ENCODE measurements around the gene TK2. TPM values are rescaled to one million over a fixed set of nuclear protein-coding genes. Genes with fewer than 3 reads are reported as not detected.

TK2 gene
- total RNA-seq, 2 experiments from 2014 or later: 13.4 to 13.9 TPM

- Mint-ChIP-seq H3K4me1 (peaks cover 52% of the 10 kb centered on the region), H3K9me3 (no peaks in the 10 kb centered on the region), H3K27ac (peak overlapping the region; percentile 11), H3K27me3 (peaks cover 2% of the 10 kb centered on the region), H3K4me3 (no peak overlapping the region), H3K36me3 (ENCODE audit: low read depth) (no peaks in the 10 kb centered on the region)
- CTCF ChIA-PET: interaction anchor here (1.3 to 2.4 kb wide), 7 partner anchors 11 to 110 kb away, joined by 3 to 15 read pairs (median 4); no protein-coding TSS in a partner anchor
- no peak for DNase-seq
- POLR2A ChIA-PET: interaction anchor here (1.0 to 2.1 kb wide), 3 partner anchors 42 to 117 kb away, joined by 3 to 9 read pairs (median 7); partner anchors contain the start of gene CKLF
Observed at GRCh38 chr16:66479661-66480264, 70.2 kb downstream of the TK2 start.

GRCh38 chr16:66478733-66479511 is 71.0 kb downstream of the TK2 start:
- peak; percentile 88 for DNase-seq
- H3K27ac Mint-ChIP-seq: peak overlapping the region; percentile 49
- H3K27me3 Mint-ChIP-seq: peaks cover 3% of the 10 kb centered on the region
- ChIA-PET POLR2A (interaction anchor here (1.0 to 2.1 kb wide), 3 partner anchors 43 to 118 kb away, joined by 3 to 9 read pairs (median 7); partner anchors contain the start of gene CKLF), CTCF (interaction anchor here (0.7 to 2.4 kb wide), 6 partner anchors 10 to 111 kb away, joined by 3 to 15 read pairs (median 4); no protein-coding TSS in a partner anchor)
- no peak overlapping the region for H3K4me3 Mint-ChIP-seq
- no peaks in the 10 kb centered on the region for H3K9me3 Mint-ChIP-seq
- no peaks in the 10 kb centered on the region for H3K36me3 Mint-ChIP-seq (ENCODE audit: low read depth)
- peaks cover 53% of the 10 kb centered on the region for H3K4me1 Mint-ChIP-seq

GRCh38 chr16:66477028-66477515 is 72.8 kb downstream of the TK2 start:
- H3K36me3 Mint-ChIP-seq (ENCODE audit: low read depth): no peaks in the 10 kb centered on the region
- H3K4me3 Mint-ChIP-seq: no peak overlapping the region
- no peaks in the 10 kb centered on the region for H3K9me3 Mint-ChIP-seq
- CTCF ChIA-PET: interaction anchor here (0.8 to 5.2 kb wide), 13 partner anchors 8 to 174 kb away, joined by 3 to 49 read pairs (median 3); partner anchors contain the start of gene CMTM3
- no peak for DNase-seq
- peaks cover 6% of the 10 kb centered on the region for H3K27me3 Mint-ChIP-seq
- POLR2A ChIA-PET: interaction anchor here (0.8 to 2.0 kb wide), 4 partner anchors 10 to 112 kb away, joined by 3 to 10 read pairs (median 6); partner anchors contain the start of gene CKLF
- H3K27ac Mint-ChIP-seq: no peak overlapping the region
- peaks cover 44% of the 10 kb centered on the region for H3K4me1 Mint-ChIP-seq

GRCh38 chr16:66476328-66477027 is 73.4 kb downstream of the TK2 start:
- H3K27me3 Mint-ChIP-seq: peaks cover 6% of the 10 kb centered on the region
- no peaks in the 10 kb centered on the region for H3K36me3 Mint-ChIP-seq (ENCODE audit: low read depth)
- no peak overlapping the region for H3K4me3 Mint-ChIP-seq
- ChIA-PET CTCF (interaction anchor here (0.7 to 5.2 kb wide), 13 partner anchors 9 to 264 kb away, joined by 3 to 49 read pairs (median 3); partner anchors contain the start of gene CMTM3), POLR2A (interaction anchor here (0.8 to 2.0 kb wide), 5 partner anchors 11 to 113 kb away, joined by 3 to 10 read pairs (median 4); partner anchors contain the start of gene CKLF)
- H3K9me3 Mint-ChIP-seq: no peaks in the 10 kb centered on the region
- no peak overlapping the region for H3K27ac Mint-ChIP-seq
- DNase-seq: peak; percentile 64
- peaks cover 44% of the 10 kb centered on the region for H3K4me1 Mint-ChIP-seq

- CTCF ChIA-PET: interaction anchor here (1.3 to 5.2 kb wide), 4 partner anchors 8 to 117 kb away, joined by 3 to 49 read pairs (median 4); no protein-coding TSS in a partner anchor
- no peak for DNase-seq
- POLR2A ChIA-PET: interaction anchor here (0.8 to 1.4 kb wide), 5 partner anchors 47 to 128 kb away, joined by 3 to 4 read pairs (median 3); partner anchors contain the start of gene CKLF
- Mint-ChIP-seq H3K4me3 (no peak overlapping the region), H3K27ac (no peak overlapping the region), H3K36me3 (ENCODE audit: low read depth) (no peaks in the 10 kb centered on the region), H3K4me1 (peaks cover 44% of the 10 kb centered on the region), H3K27me3 (peaks cover 8% of the 10 kb centered on the region), H3K9me3 (no peaks in the 10 kb centered on the region)
Observed at GRCh38 chr16:66475232-66475631, 74.7 kb downstream of the TK2 start.

GRCh38 chr16:66474750-66475199 is 75.1 kb downstream of the TK2 start:
- H3K27ac Mint-ChIP-seq: peak overlapping the region; percentile 22
- H3K9me3 Mint-ChIP-seq: no peaks in the 10 kb centered on the region
- no peak overlapping the region for H3K4me3 Mint-ChIP-seq
- peaks cover 11% of the 10 kb centered on the region for H3K27me3 Mint-ChIP-seq
- ChIA-PET POLR2A (interaction anchor here (0.7 to 1.4 kb wide), 6 partner anchors 47 to 129 kb away, joined by 3 to 4 read pairs (median 3); partner anchors contain the start of gene CKLF), CTCF (interaction anchor here (1.3 to 5.2 kb wide), 4 partner anchors 9 to 117 kb away, joined by 3 to 49 read pairs (median 4); no protein-coding TSS in a partner anchor)
- DNase-seq: peak; percentile 79
- no peaks in the 10 kb centered on the region for H3K36me3 Mint-ChIP-seq (ENCODE audit: low read depth)
- H3K4me1 Mint-ChIP-seq: peaks cover 43% of the 10 kb centered on the region

- peaks cover 36% of the 10 kb centered on the region for H3K4me1 Mint-ChIP-seq
- no peak overlapping the region for H3K4me3 Mint-ChIP-seq
- H3K27me3 Mint-ChIP-seq: peaks cover 11% of the 10 kb centered on the region
- CTCF ChIA-PET: interaction anchor here (1.2 to 5.2 kb wide), 4 partner anchors 9 to 68 kb away, joined by 3 to 49 read pairs (median 4); no protein-coding TSS in a partner anchor
- no peak for DNase-seq
- no peaks in the 10 kb centered on the region for H3K9me3 Mint-ChIP-seq
- H3K27ac Mint-ChIP-seq: no peak overlapping the region
- POLR2A ChIA-PET: interaction anchor here (0.7 to 1.4 kb wide), 3 partner anchors 48 to 130 kb away, joined by 3 to 4 read pairs (median 3); no protein-coding TSS in a partner anchor
- H3K36me3 Mint-ChIP-seq (ENCODE audit: low read depth): no peaks in the 10 kb centered on the region
Observed at GRCh38 chr16:66473654-66474519, 76.0 kb downstream of the TK2 start.

- ChIA-PET CTCF (interaction anchor here (1.2 to 5.2 kb wide), 2 partner anchors 9 to 67 kb away, joined by 3 to 49 read pairs; no protein-coding TSS in a partner anchor), POLR2A (no interaction called here)
Observed at GRCh38 chr16:66473051-66473571, 76.8 kb downstream of the TK2 start.

GRCh38 chr16:66471716-66472393 is 78.1 kb downstream of the TK2 start:
- no peaks in the 10 kb centered on the region for H3K9me3 Mint-ChIP-seq
- CTCF ChIA-PET: no interaction called here

More at GRCh38 chr16:66473051-66473571, 76.8 kb downstream of the TK2 start:
- no peak overlapping the region for H3K4me3 Mint-ChIP-seq
- peaks cover 30% of the 10 kb centered on the region for H3K4me1 Mint-ChIP-seq
- no peak overlapping the region for H3K27ac Mint-ChIP-seq
- no peak for DNase-seq
- peaks cover 11% of the 10 kb centered on the region for H3K27me3 Mint-ChIP-seq
- no peaks in the 10 kb centered on the region for H3K9me3 Mint-ChIP-seq
- H3K36me3 Mint-ChIP-seq (ENCODE audit: low read depth): no peaks in the 10 kb centered on the region

GRCh38 chr16:66471264-66471663 is 78.7 kb downstream of the TK2 start:
- Mint-ChIP-seq H3K27ac (no peak overlapping the region), H3K9me3 (no peaks in the 10 kb centered on the region), H3K4me1 (peaks cover 20% of the 10 kb centered on the region), H3K4me3 (no peak overlapping the region), H3K27me3 (peaks cover 14% of the 10 kb centered on the region), H3K36me3 (ENCODE audit: low read depth) (no peaks in the 10 kb centered on the region)
- CTCF ChIA-PET: no interaction called here
- POLR2A ChIA-PET: no interaction called here
- no peak for DNase-seq

More at GRCh38 chr16:66471716-66472393, 78.1 kb downstream of the TK2 start:
- H3K27me3 Mint-ChIP-seq: peaks cover 13% of the 10 kb centered on the region
- peaks cover 22% of the 10 kb centered on the region for H3K4me1 Mint-ChIP-seq
- H3K36me3 Mint-ChIP-seq (ENCODE audit: low read depth): no peaks in the 10 kb centered on the region
- H3K27ac Mint-ChIP-seq: no peak overlapping the region
- POLR2A ChIA-PET: no interaction called here
- no peak overlapping the region for H3K4me3 Mint-ChIP-seq
- no peak for DNase-seq

- no peak overlapping the region for H3K27ac Mint-ChIP-seq
- POLR2A ChIA-PET: no interaction called here
- H3K27me3 Mint-ChIP-seq: peaks cover 17% of the 10 kb centered on the region
- no peaks in the 10 kb centered on the region for H3K36me3 Mint-ChIP-seq (ENCODE audit: low read depth)
- no peak overlapping the region for H3K4me3 Mint-ChIP-seq
- DNase-seq: no peak
- H3K4me1 Mint-ChIP-seq: peaks cover 16% of the 10 kb centered on the region
- CTCF ChIA-PET: no interaction called here
- H3K9me3 Mint-ChIP-seq: no peaks in the 10 kb centered on the region
Observed at GRCh38 chr16:66470556-66470955, 79.4 kb downstream of the TK2 start.

All from activated CD4-positive, alpha-beta memory T cell treated with anti-CD3 and anti-CD28 coated beads, Interleukin-2, amount 10 ng/mL, durations not matched to agents 7 days and 5 days (primary cell).